ENCODE results near the gene SPR.

The SPR gene

GRCh38 chr2:72931280-72931910 lies 44.2 kb downstream of the SPR start:
- peak; percentile 88 for DNase-seq (ENCODE audit: low spot score)

DNA sequence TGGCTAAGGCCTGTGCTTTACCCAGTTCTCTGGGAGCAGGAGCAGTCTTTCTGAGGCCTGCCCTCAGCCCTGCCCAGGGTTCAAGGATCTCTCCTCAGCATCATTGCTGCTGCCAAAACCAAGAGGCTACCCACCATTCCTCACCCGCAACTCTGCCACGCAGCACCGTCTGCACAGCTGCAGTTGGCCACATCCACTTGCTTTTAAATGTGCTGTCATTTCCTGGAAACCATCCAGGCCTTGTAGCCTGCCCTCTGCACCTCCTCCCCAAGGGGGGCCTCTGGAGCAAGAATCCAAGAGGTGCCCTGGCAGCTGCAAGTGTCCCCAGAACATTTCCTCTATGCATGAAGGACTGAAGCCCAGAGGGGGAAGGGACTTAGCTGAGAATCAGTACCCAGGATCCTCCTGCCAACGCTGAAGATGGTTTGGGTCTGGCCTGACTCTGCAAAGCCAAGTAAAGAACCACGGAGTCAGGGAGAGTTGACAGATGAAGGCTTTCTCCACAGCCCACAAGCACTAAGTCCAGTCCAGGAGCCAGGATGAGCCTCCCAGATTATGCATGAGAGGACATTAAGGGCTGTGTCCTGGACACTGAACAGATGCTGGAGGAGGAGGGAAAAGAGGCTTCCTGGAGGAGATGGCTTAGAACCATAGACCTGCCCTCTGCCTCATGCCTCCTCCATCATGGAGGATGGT lies 45.0 kb downstream of the SPR start:
- DNase-seq (ENCODE audit: low spot score), result peak; percentile 58

GRCh38 chr2:72932805-72933204 lies 45.6 kb downstream of the SPR start:
- no peak for DNase-seq (ENCODE audit: low spot score)

DNA sequence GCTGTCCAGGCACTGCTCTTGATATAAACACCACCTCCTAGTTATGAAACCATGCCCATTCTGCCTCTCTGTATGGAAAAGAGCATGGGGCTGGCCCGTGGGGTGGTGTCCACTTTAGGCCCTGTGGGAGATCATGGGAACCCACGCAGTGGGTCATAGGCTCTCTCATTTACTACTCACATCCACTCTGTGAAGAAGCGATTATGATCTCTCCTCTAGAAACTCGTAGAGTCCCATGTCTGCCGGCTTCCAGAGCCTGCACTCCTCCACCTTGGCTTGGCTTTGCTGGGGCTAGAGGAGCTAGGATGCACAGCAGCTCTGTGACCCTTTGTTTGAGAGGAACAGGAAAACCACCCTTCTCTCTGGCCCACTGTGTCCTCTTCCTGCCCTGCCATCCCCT lies 46.0 kb downstream of the SPR start:
- no peak for DNase-seq (ENCODE audit: low spot score)

- no peak for DNase-seq (ENCODE audit: low spot score)
Measured at GRCh38 chr2:72933646-72934151, 46.5 kb downstream of the SPR start.

DNA sequence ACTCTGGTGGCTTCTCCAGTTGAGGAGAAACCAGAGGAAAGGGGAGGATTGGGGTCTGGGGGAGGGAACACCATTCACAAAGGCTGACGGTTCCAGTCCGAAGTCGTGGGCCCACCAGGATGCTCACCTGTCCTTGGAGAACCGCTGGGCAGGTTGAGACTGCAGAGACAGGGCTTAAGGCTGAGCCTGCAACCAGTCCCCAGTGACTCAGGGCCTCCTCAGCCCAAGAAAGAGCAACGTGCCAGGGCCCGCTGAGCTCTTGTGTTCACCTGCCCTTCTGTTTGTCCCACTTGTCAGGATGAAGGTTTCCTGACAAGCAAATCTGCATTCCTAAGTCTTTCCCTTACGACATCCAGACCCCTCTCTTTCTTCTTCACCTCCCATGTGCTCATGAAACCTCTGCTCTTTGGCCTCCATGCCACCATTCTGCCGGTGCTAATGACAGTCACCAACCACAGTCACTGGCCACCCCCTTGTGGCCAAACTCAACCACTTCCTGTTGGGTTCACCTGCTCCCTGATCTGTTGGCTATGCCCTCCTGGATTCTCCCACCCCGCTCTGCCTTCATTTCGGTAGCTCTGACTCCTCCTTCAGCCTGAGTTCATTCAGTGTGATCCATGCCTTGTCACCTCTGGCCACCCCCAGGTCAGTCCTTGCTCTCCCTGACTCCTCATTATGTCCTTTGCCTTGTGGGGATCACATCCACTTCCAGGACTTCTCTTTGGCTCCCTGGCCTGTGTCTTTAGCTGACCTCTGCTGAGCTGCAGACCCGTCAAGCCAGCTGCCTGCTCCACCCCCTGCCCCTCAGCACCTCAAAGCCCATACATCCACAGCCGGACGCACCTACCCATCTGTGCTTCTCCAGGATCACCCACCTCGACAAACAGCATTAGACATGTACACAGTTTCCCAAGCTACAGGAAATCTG lies 47.7 kb downstream of the SPR start:
- peak; percentile 62 for DNase-seq (ENCODE audit: low spot score)

GRCh38 chr2:72935611-72935957 lies 48.4 kb downstream of the SPR start:
- DNase-seq (ENCODE audit: low spot score), result no peak

- DNase-seq (ENCODE audit: low spot score), result no peak
Measured at GRCh38 chr2:72936660-72937355, 49.6 kb downstream of the SPR start.

GRCh38 chr2:72937356-72937669 lies 50.1 kb downstream of the SPR start:
- no peak for DNase-seq (ENCODE audit: low spot score)

- DNase-seq (ENCODE audit: low spot score), result no peak
Measured at GRCh38 chr2:72938455-72938854, 51.2 kb downstream of the SPR start.

- DNase-seq (ENCODE audit: low spot score), result no peak
Measured at GRCh38 chr2:72940361-72940760, 53.2 kb downstream of the SPR start.

DNA sequence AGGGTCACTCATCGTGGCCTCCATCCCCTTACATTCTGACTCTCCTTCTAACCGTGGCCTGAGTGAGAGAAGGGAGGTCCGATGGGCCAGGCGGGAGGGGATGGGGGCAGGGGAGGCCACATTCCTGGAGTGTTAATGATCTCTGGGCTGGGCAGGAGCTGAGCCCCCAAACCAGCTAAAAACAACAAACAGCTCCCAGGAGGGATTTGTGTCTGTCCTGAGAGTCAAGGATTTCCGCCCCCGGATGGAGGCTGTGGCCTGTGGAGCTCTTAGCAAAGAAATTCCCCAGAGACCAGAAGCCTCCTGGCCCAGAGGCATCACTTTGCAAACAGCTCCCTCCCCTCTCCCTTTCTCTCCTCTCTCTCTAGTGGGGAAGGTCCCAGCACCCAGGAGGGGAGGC lies 53.6 kb downstream of the SPR start:
- DNase-seq (ENCODE audit: low spot score), result peak; percentile 42
